ENCODE measurements around the gene ACAA1. TPM values are rescaled to one million over a fixed set of nuclear protein-coding genes. Genes with fewer than 3 reads are reported as not detected.

ACAA1 gene
- total and polyA plus RNA-seq, 2 of the 13 experiments (the other 11 are each of a cell fraction or from before 2014, with no cell fraction given) = 60.8 to 188 TPM

- TF ChIP-seq ZBTB46 (CRISPR knock-in tag; IDR thresholded peaks at IDR 0.05; ENCODE audit: borderline replicate concordance) = no peak
- TF ChIP-seq ZNF234 (CRISPR knock-in tag; conservative IDR thresholded peaks at IDR 0.05) = no peak
- no peak for TF ChIP-seq LCORL (IDR thresholded peaks at IDR 0.05)
- TF ChIP-seq LCORL (CRISPR knock-in tag; IDR thresholded peaks at IDR 0.05) = 0 out of 2 replicates have a peak, but pooled peaks have one; percentile 33
- no peak for TF ChIP-seq GTF3A (CRISPR knock-in tag; conservative IDR thresholded peaks at IDR 0.05)
- TF ChIP-seq ZNF572 (CRISPR knock-in tag; IDR thresholded peaks at IDR 0.05) = no peak
- TF ChIP-seq MLXIP (CRISPR knock-in tag; IDR thresholded peaks at IDR 0.05; ENCODE audit: borderline replicate concordance) = 0 out of 2 replicates have a peak, but pooled peaks have one; percentile 39
- no peak for TF ChIP-seq MBD4 (IDR thresholded peaks at IDR 0.05; ENCODE audit: borderline replicate concordance, low read length)
- TF ChIP-seq SNAI1 (CRISPR knock-in tag; IDR thresholded peaks at IDR 0.05; ENCODE audit: borderline replicate concordance) = no peak; the same call in 1 of the 2 replicates
- no peak for TF ChIP-seq FOXM1 (CRISPR knock-in tag; IDR thresholded peaks at IDR 0.05)
- TF ChIP-seq MXD3 (CRISPR knock-in tag; IDR thresholded peaks at IDR 0.05) = peak; percentile 91
- TF ChIP-seq PPARG (CRISPR knock-in tag; conservative IDR thresholded peaks at IDR 0.05) = peak; percentile 96; the same call in 1 of the 2 replicates
- no peak for TF ChIP-seq ZNF12 (CRISPR knock-in tag; IDR thresholded peaks at IDR 0.05)
- no peak; the same call in 1 of the 2 replicates for TF ChIP-seq CSRNP1 (CRISPR knock-in tag; IDR thresholded peaks at IDR 0.05)
- TF ChIP-seq ZNF777 (CRISPR knock-in tag; IDR thresholded peaks at IDR 0.05) = peak; percentile 36; the same call in 1 of the 2 replicates
- peak; percentile 10; the same call in 1 of the 2 replicates for TF ChIP-seq SRF (IDR thresholded peaks at IDR 0.05; ENCODE audit: low read depth, low read length)
- TF ChIP-seq ZXDC (CRISPR knock-in tag; IDR thresholded peaks at IDR 0.05) = 0 out of 2 replicates have a peak, but pooled peaks have one; percentile 62
- peak; percentile 95 for TF ChIP-seq CCDC6 (CRISPR knock-in tag; IDR thresholded peaks at IDR 0.05)
- TF ChIP-seq ZNF354B (CRISPR knock-in tag; IDR thresholded peaks at IDR 0.05) = no peak
- TF ChIP-seq NONO (IDR thresholded peaks at IDR 0.05) = no peak
- no peak; the same call in 1 of the 2 replicates for TF ChIP-seq NONO (CRISPR knock-in tag; conservative IDR thresholded peaks at IDR 0.05)
Observed at GRCh38 chr3:38164952-38165721, 28.2 kb upstream of the ACAA1 start, which contains the start of gene OXSR1 (continued).
